ENCODE results near the gene CIRBP. TPM values are rescaled to one million over a fixed set of nuclear protein-coding genes. Genes with fewer than 3 reads are reported as not detected.

The CIRBP gene
- total and polyA plus RNA-seq, 9 of the 15 experiments (the other 6 are each of a cell fraction or from before 2014, with no cell fraction given) = 20.5 to 327 (median 176) TPM

- no peak for TF ChIP-seq E2F4 (CRISPR knock-in tag; IDR thresholded peaks at IDR 0.05; ENCODE audit: low read depth)
- no peak for TF ChIP-seq CEBPZ (IDR thresholded peaks at IDR 0.05; ENCODE audit: borderline replicate concordance, low read depth, low read length)
- TF ChIP-seq MECOM (CRISPR knock-in tag; IDR thresholded peaks at IDR 0.05) = no peak
- no peak for TF ChIP-seq ZNF318 (IDR thresholded peaks at IDR 0.05; ENCODE audit: borderline replicate concordance in 1 of 2, low read depth in 1 of 2)
- no peak for TF ChIP-seq ETS2 (tag; IDR thresholded peaks at IDR 0.05; ENCODE audit: borderline replicate concordance, poor library complexity, severe bottlenecking)
- no peak for TF ChIP-seq HSF4 (CRISPR knock-in tag; IDR thresholded peaks at IDR 0.05; ENCODE audit: borderline replicate concordance)
- no peak for TF ChIP-seq PBX2 (CRISPR knock-in tag; IDR thresholded peaks at IDR 0.05; ENCODE audit: low read depth)
- TF ChIP-seq PBX2 (tag; conservative IDR thresholded peaks at IDR 0.05; ENCODE audit: low read depth) = no peak
- no peak for TF ChIP-seq ESRRA (IDR thresholded peaks at IDR 0.05; ENCODE audit: borderline replicate concordance, low read depth)
- TF ChIP-seq ZNF143 (CRISPR knock-in tag; IDR thresholded peaks at IDR 0.05) = no peak
- TF ChIP-seq MAFF (IDR thresholded peaks at IDR 0.05; ENCODE audit: low read length) = no peak
Observed at GRCh38 chr19:1249298-1249989, 19.7 kb upstream of the CIRBP start (continued).

Data from K562 (cell line).